Caco-2 (cell line): ENCODE data around the gene NPTXR. TPM values are rescaled to one million over a fixed set of nuclear protein-coding genes. Genes with fewer than 3 reads are reported as not detected.

Source experiments
- BruUV-seq: library from RNA; stranded (reverse); fragments of 400-500 nt; replicated peaks from 2 replicates; lab custom pipeline; 2021; lab: Mats Ljungman, UMichigan
- CTCF ChIA-PET: fragments of 300-600 bp; sonication (Branson Sonifier 250); formaldehyde crosslinking; loops from one replicate; lab custom pipeline; 2022; ENCODE audit warnings: antibody characterized with exemption; lab: Charles Lee
- POLR2A ChIA-PET: fragments of 300-600 bp; sonication (Branson Sonifier 250); formaldehyde crosslinking; loops from one replicate; lab custom pipeline; 2022; ENCODE audit warnings: antibody characterized with exemption; lab: Charles Lee
- DNase-seq, 2 experiments: peaks; one replicate each; pipeline versions ENCODE4 v3.0.0 to v3.0.0-alpha.2; 2020 to 2022
- H3K27me3 ChIP-seq: replicated peaks from 2 replicates; pipeline ENCODE4 v1.6.0; 2011; ENCODE audit warnings: low read length; ENCODE audit not compliant: control insufficient read depth, insufficient read depth
- H3K36me3 ChIP-seq: 2 replicates; pipeline ENCODE4 v1.5.1; 2011; ENCODE audit warnings: low read length; ENCODE audit not compliant: control insufficient read depth, insufficient read depth
- H3K4me1 ChIP-seq: fragments of 250-450 bp; sonication (Bioruptor Pico); 2 replicates; pipeline ENCODE4 v1.5.1; 2020; ENCODE audit warnings: mild to moderate bottlenecking
- H3K4me3 ChIP-seq: 2 replicates; pipeline ENCODE4 v1.5.1; 2011; ENCODE audit warnings: low read depth, mild to moderate bottlenecking, control low read depth, low read length
- H3K9me3 ChIP-seq: fragments of 250-450 bp; sonication (Bioruptor Pico); 2 replicates; pipeline ENCODE4 v1.5.1; 2020; ENCODE audit warnings: mild to moderate bottlenecking, moderate library complexity
- H3K27ac Mint-ChIP-seq: one replicate; pipeline ENCODE4 v1.8.0; 2022; ENCODE audit warnings: mixed read lengths; ENCODE audit not compliant: unreplicated experiment
- H3K27me3 Mint-ChIP-seq: one replicate; pipeline ENCODE4 v1.8.0; 2022; ENCODE audit warnings: mixed read lengths; ENCODE audit not compliant: insufficient read depth, unreplicated experiment
- H3K36me3 Mint-ChIP-seq: one replicate; pipeline ENCODE4 v1.8.0; 2022; ENCODE audit warnings: mild to moderate bottlenecking, mixed read lengths; ENCODE audit not compliant: insufficient read depth, unreplicated experiment
- H3K4me1 Mint-ChIP-seq: one replicate; pipeline ENCODE4 v1.8.0; 2022; ENCODE audit warnings: low read depth, mixed read lengths; ENCODE audit not compliant: unreplicated experiment
- H3K4me3 Mint-ChIP-seq: one replicate; pipeline ENCODE4 v1.8.0; 2022; ENCODE audit warnings: mild to moderate bottlenecking, moderate library complexity, mixed read lengths; ENCODE audit not compliant: unreplicated experiment
- H3K9me3 Mint-ChIP-seq: one replicate; pipeline ENCODE4 v1.8.0; 2022; ENCODE audit warnings: mixed read lengths; ENCODE audit not compliant: unreplicated experiment
- CTCF ChIP-seq, 2 experiments: fragments of 200-600 bp in 1 of 2; IDR thresholded peaks; 1 replicate in 1 of 2; 2 replicates in 1 of 2; pipeline versions ENCODE4 v1.5.1 to v1.8.0; 2011 to 2022; ENCODE audit warnings: antibody characterized with exemption in 1 of 2, control low read depth in 1 of 2, inconsistent platforms in 1 of 2, low read depth in 1 of 2, low read length in 1 of 2, mild to moderate bottlenecking in 1 of 2, moderate library complexity in 1 of 2; ENCODE audit not compliant: insufficient read depth in 1 of 2, severe bottlenecking in 1 of 2, unreplicated experiment in 1 of 2
- intact Hi-C: fragments of 100-400 bp; cut with micrococcal nuclease; formaldehyde crosslinking; loops from one replicate; pipeline ENCODE4 v1.10.0; 2022; ENCODE audit not compliant: unreplicated experiment
- total RNA-seq: library from RNA; stranded (reverse); gene quantifications from 2 replicates; pipeline ENCODE4 v1.2.3, GENCODE V29; 2022

The NPTXR gene
- total RNA-seq, 1 experiment from 2014 or later, result 16.4 TPM

- POLR2A ChIA-PET, result no interaction called here
- H3K27ac Mint-ChIP-seq, result no peak overlapping the region
- Histone ChIP-seq H3K36me3 (peaks cover 1% of the 10 kb centered on the region; the same call in 1 of the 2 replicates), H3K4me1 (peaks cover 13% of the 10 kb centered on the region), H3K9me3 (no peaks in the 10 kb centered on the region), H3K27me3 (no peaks in the 10 kb centered on the region), H3K4me3 (peak overlapping the region; percentile 57)
- H3K36me3 Mint-ChIP-seq, result no peaks in the 10 kb centered on the region
- H3K4me3 Mint-ChIP-seq, result peak overlapping the region; percentile 81
- no peaks in the 10 kb centered on the region for H3K4me1 Mint-ChIP-seq
- peak; percentile 49 to 60 for DNase-seq
- CTCF ChIA-PET, result interaction anchor here (1.0 to 2.1 kb wide), 4 partner anchors 19 to 308 kb away, joined by 3 to 29 read pairs (median 6); partner anchors contain the start of gene CBX7
- no peak for TF ChIP-seq CTCF (IDR thresholded peaks at IDR 0.05; ENCODE audit: insufficient read depth in 1 of 2, low read depth in 1 of 2, low read length in 1 of 2, severe bottlenecking in 1 of 2, unreplicated experiment in 1 of 2)
- H3K9me3 Mint-ChIP-seq, result no peaks in the 10 kb centered on the region
- H3K27me3 Mint-ChIP-seq, result peaks cover 4% of the 10 kb centered on the region
- BruUV-seq, result no TSS peak
- intact Hi-C loops, result loop anchor here (5.0 kb wide), 1 partner anchor 77 kb away; no protein-coding TSS in a partner anchor
Observed at GRCh38 chr22:38844315-38845003, 631 bp upstream of the NPTXR start.

DNA sequence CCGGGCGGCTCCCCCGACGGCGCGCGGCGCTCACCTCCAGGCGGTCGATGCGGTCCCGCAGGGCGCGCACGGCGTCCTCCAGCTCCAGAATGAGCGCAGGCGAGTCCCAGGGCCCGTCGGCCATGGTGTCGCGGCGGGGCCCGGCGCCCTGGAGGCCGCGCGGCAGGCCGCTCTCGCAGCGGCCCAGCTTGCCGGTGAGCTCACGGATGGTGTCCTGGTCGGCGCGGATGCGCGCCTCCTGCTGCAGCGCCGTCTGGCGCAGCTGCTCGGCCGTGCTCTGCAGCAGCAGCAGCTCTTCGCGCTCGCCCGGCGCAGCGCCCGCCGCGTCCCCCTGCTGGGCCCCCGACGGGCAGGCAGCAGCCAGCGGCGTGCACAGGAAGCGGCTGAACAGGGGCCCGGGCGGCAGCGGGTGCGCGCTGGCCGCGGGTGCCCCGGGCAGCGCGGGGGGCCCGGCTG is 599 bp downstream of the NPTXR start:
- no peaks in the 10 kb centered on the region for H3K9me3 Mint-ChIP-seq
- peaks cover 4% of the 10 kb centered on the region for H3K27me3 Mint-ChIP-seq
- no peaks in the 10 kb centered on the region for H3K27me3 ChIP-seq
- POLR2A ChIA-PET, result interaction anchor here (0.6 to 1.0 kb wide), 5 partner anchors 27 to 476 kb away, joined by 3 to 4 read pairs (median 3); partner anchors contain the start of gene RPL3
- no peaks in the 10 kb centered on the region for H3K9me3 ChIP-seq
- H3K4me3 ChIP-seq, result peak overlapping the region; percentile 57
- peak; percentile 58 to 79 for DNase-seq
- peaks cover 13% of the 10 kb centered on the region for H3K4me1 ChIP-seq
- no peaks in the 10 kb centered on the region for H3K4me1 Mint-ChIP-seq
- H3K4me3 Mint-ChIP-seq, result peak overlapping the region; percentile 84
- CTCF ChIA-PET, result interaction anchor here (1.4 to 2.1 kb wide), 3 partner anchors 17 to 309 kb away, joined by 3 to 29 read pairs (median 9); partner anchors contain the start of gene CBX7
- intact Hi-C loops, result loop anchor here (1.0 to 5.0 kb wide), 2 partner anchors 49 to 76 kb away; partner anchors contain the start of gene DNAL4
- no TSS peak for BruUV-seq
- peak; percentile 12 to 27 for TF ChIP-seq CTCF (IDR thresholded peaks at IDR 0.05; ENCODE audit: insufficient read depth in 1 of 2, low read depth in 1 of 2, low read length in 1 of 2, severe bottlenecking in 1 of 2, unreplicated experiment in 1 of 2)
- no peaks in the 10 kb centered on the region for H3K36me3 Mint-ChIP-seq
- H3K27ac Mint-ChIP-seq, result no peak overlapping the region
- H3K36me3 ChIP-seq, result peaks cover 1% of the 10 kb centered on the region; the same call in 1 of the 2 replicates

DNA sequence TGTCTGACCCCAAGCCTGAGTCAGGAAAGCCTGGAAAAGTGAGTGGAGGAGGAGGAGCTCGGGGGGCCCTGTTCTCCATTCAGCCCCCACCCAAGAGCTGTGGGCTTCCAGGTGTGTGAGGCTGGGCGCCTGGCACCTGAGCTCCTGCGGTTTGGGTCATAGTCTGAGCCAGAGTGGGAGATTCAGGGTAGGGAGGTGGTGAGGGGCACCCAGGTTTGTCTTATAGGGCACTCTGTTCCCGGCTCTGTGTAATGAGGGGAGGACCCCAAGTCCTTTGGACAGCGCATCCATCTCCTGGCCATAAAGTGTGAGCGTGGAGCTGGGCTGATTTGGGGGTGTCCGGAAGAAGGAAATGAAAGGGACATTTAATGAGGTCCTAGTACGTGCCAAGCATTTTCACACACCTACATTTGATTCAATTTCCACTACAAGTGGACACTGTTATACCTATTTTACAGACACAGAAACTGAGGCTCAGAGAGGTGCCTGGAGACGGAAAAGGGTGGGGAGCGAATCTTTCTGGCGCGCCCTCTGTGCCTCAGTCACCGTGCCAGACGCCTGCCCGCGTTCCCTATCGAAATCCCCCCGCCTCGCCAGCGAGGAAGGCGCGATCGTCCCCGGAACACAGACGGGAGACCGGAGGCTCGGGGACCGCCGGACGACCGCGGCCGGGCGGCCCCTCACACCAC is 1.2 kb downstream of the NPTXR start:
- H3K4me3 Mint-ChIP-seq, result peak overlapping the region; percentile 84
- ChIA-PET CTCF (interaction anchor here (1.4 to 2.1 kb wide), 2 partner anchors 74 to 309 kb away, joined by 3 to 29 read pairs; partner anchors contain the start of gene CBX7), POLR2A (interaction anchor here (0.6 to 1.0 kb wide), 4 partner anchors 28 to 477 kb away, joined by 3 to 4 read pairs (median 3); partner anchors contain the start of gene RPL3)
- intact Hi-C loops, result loop anchor here (1.0 to 5.0 kb wide), 2 partner anchors 48 to 75 kb away; partner anchors contain the start of gene DNAL4
- H3K27me3 Mint-ChIP-seq, result peaks cover 4% of the 10 kb centered on the region
- DNase-seq, result no peak
- H3K27ac Mint-ChIP-seq, result no peak overlapping the region
- TSS peak; percentile 45 for BruUV-seq
- H3K9me3 Mint-ChIP-seq, result no peaks in the 10 kb centered on the region
- H3K4me1 ChIP-seq, result peaks cover 13% of the 10 kb centered on the region
- H3K9me3 ChIP-seq, result no peaks in the 10 kb centered on the region
- no peak for TF ChIP-seq CTCF (IDR thresholded peaks at IDR 0.05; ENCODE audit: insufficient read depth in 1 of 2, low read depth in 1 of 2, low read length in 1 of 2, severe bottlenecking in 1 of 2, unreplicated experiment in 1 of 2)
- peak overlapping the region; percentile 57 for H3K4me3 ChIP-seq
- no peaks in the 10 kb centered on the region for H3K4me1 Mint-ChIP-seq
- H3K36me3 Mint-ChIP-seq, result no peaks in the 10 kb centered on the region
- peaks cover 1% of the 10 kb centered on the region; the same call in 1 of the 2 replicates for H3K36me3 ChIP-seq
- no peaks in the 10 kb centered on the region for H3K27me3 ChIP-seq
